Measurements from ENCODE around the gene C1orf210. TPM values are rescaled to one million over a fixed set of nuclear protein-coding genes. Genes with fewer than 3 reads are reported as not detected.

The C1orf210 gene
- total RNA-seq, 1 donor from 2014 or later: not detected

GRCh38 chr1:43300378-43301094, 15.2 kb upstream of the C1orf210 start, which contains the start of gene TIE1:
TIE1 (plus strand) TSS chr1:43300982; CDS start chr1:43301072, 90 bp downstream.
- DNase-seq (ENCODE audit: missing footprints) (no peak), ATAC-seq (peak; percentile 47)
- intact Hi-C loops (cut with DNase I): loop anchor here (5.0 kb wide), 1 partner anchor 67 kb away; the partner anchor contains the start of gene ELOVL1

DNA sequence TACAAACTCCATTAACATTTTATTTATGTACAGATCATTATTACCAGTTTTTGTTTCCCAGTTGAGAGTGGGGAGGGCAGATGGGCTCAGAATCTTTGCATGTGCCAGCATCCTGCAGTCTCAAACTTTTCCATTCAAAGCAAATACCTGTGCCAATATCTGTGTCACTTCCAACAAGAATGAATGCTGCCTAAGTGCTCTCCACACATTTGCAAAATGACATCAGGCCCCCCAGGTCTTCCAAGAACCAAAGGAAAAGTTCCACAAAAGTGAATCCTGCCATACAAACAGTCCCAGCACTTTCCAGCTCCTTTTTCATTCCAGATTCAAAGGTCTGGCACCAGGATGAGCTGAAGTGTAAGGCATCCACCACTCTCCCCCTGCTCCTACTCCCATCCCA, 13.7 kb upstream of the C1orf210 start:
- ATAC-seq (no peak), DNase-seq (ENCODE audit: missing footprints) (no peak)
- intact Hi-C loops (cut with DNase I): no loop called here

GRCh38 chr1:43298055-43298454, 12.7 kb upstream of the C1orf210 start:
- intact Hi-C loops (cut with DNase I): no loop called here

DNA sequence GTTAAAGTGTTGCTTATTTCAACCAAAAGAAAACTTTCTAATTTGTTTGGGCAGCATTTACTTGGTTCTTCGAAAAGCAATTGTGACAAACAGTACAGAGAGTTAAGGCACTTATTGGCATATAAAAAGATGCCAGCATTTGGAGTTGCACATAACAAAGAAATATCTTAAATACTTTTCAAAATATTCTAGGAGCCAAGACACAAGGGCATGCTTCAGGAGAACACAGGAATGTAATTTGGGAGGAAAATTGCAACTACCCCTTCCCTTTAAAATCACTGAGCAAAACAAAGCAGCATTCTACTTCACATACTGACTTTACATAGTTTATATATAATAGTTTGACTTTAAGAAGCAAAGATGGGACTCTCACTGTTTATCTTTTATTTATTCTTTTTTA, 10.8 kb upstream of the C1orf210 start:
- intact Hi-C loops (cut with DNase I): no loop called here
- ATAC-seq: no peak
- no peak for DNase-seq (ENCODE audit: missing footprints)

More at GRCh38 chr1:43298055-43298454, 12.7 kb upstream of the C1orf210 start:
- DNase-seq (ENCODE audit: missing footprints) (no peak), ATAC-seq (no peak)

DNA sequence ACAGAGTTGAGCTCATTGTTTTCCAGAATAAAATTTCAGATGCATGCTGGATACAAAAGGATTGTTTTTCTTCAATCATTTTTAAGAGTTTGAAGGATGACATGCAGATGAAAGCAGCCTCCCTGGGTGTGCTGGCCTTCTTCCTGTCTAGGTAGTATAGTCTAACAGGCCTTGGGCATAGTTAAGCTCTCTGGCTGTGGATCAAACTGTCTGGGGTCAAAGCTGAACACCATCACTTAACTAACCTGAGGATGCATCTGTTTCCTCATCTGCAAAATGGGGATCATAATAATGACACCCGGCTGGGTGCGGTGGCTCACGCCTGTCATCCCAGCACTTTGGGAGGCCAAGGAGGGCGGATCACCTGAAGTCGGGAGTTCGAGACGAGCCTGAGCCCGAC, 9.4 kb upstream of the C1orf210 start:
- intact Hi-C loops (cut with DNase I): no loop called here
- no peak for DNase-seq (ENCODE audit: missing footprints)
- no peak for ATAC-seq

- DNase-seq (ENCODE audit: missing footprints) (no peak), ATAC-seq (no peak)
- intact Hi-C loops (cut with DNase I): no loop called here
Observed at GRCh38 chr1:43293896-43294760, 8.7 kb upstream of the C1orf210 start.

GRCh38 chr1:43293176-43293575, 7.8 kb upstream of the C1orf210 start:
- ATAC-seq: no peak
- no peak for DNase-seq (ENCODE audit: missing footprints)
- intact Hi-C loops (cut with DNase I): no loop called here

- intact Hi-C loops (cut with DNase I): no loop called here
- ATAC-seq: no peak
- DNase-seq (ENCODE audit: missing footprints): no peak
Observed at GRCh38 chr1:43292679-43293078, 7.3 kb upstream of the C1orf210 start.

DNA sequence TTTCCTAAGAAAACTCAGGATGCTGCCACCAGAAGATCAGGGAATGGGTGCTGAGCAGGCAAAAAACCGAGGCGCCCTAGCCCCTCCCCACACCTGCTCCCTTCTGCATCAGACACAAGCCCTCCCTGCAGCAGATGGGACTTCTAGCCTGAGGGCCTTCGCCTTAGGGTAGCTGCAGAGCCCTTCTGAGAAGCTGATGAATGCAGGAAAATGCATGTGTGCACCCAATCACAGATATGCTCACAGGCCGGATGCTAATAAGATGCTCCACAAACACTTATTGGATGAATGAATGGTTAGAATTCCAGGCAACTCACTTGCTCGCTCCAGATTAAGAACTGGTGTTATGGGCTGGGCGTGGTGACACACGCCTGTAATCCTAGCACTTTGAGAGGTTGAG, 6.8 kb upstream of the C1orf210 start:
- DNase-seq (ENCODE audit: missing footprints) (no peak), ATAC-seq (no peak)
- intact Hi-C loops (cut with DNase I): no loop called here

DNA sequence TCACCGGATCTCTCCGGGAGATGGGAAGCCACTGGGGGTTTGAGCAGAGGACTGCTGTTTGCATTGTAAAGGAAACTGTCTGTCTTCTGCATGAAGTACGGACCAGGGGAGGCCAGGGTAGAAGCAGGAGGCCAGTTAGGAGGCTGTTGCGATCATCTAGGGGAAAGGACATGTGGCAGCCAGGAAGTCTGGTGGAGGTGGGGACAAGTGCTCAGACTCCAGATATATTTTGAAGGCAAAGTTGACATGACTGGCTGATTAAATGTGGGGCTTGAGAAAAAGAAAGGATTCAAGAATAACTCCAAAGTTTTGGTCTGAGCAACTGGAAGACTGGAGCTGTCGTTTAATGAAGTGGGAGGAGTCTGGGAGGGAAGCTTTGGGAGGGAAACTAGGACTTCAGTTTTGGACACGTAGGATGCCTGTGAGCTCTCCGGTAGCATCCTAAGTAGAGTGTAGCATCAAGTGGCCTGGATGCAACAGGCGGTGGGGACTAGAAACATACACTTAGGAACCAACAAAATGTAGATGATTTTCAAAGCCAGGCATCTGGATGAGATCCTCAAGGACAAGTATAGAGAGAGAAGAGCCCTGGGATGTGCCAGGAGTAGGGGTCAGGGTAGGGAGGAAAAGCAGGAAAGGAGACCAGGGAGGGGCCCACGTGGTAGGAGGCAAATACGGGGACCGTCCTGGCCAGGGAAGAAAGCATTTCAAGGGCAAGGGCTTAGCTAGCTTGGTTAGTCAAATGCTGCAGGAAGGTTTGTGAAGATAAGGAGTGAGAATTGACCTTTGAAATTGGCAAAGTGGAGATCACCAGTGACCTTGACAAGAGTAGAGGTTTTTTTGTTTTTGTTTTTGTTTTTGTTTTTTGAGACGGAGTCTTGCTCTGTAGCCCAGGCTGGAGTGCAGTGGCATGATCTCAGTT, 3.7 kb upstream of the C1orf210 start:
- intact Hi-C loops (cut with DNase I): no loop called here
- no peak for ATAC-seq
- no peak for DNase-seq (ENCODE audit: missing footprints)

DNA sequence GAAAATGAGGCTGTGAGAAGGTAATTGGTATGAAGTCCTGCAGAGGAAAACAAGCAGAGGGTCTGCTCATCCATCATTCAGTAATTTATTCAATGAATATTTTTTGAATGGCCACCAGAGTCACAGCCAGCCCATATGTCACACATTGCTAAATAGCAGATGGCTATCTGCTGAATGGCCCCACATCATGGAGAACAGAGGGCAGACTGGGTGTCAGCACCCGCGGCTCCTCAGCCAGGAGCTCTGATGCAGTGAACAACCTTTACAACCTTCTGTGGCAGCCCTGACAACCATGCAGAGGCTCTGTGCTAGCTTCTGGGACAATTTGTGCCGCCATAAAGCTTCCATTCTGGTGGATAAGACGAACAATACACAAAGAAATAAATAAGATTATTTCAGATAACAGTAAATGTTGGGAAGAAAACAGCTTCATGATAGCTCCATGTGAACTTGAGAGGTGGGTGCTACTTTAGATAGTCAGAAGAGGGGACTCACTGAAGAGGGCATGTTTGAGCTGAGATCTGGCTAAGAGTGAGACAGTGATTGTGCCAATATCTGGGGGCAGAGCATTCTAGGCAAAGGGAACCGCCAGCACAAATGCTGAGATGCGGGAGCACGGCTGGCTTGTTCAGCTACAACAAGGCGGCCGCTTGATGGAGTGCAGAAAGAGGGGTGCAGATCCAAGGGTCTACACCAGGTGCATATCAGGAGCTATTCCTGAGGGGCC, 2.8 kb upstream of the C1orf210 start:
- ATAC-seq: no peak
- intact Hi-C loops (cut with DNase I): no loop called here
- no peak for DNase-seq (ENCODE audit: missing footprints)

GRCh38 chr1:43286533-43286932, 1.2 kb upstream of the C1orf210 start:
- DNase-seq (ENCODE audit: missing footprints) (no peak), ATAC-seq (no peak)
- intact Hi-C loops (cut with DNase I): no loop called here

DNA sequence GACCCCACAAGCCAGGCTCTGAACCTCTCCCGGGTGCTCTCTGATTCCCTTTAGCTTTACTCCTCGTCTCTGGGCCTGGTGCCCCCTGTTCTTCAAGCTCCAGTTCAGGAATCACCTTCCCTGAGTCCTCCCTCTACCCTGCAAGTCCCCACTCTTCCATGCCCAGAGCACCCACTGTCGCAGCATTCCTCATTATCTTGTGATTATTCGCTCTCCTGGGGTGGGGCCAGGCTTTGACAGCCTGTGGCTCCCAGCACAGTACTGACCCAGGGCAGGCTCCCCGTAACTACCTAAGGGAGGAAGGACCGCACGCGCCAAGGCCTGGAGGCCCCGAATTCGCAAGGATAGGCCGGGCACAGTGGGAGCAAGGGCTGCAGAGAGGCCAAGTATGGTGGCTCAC, 734 bp upstream of the C1orf210 start:
- intact Hi-C loops (cut with DNase I): no loop called here
- no peak for ATAC-seq

GRCh38 chr1:43284546-43285110, 753 bp downstream of the C1orf210 start:
- no peak for DNase-seq (ENCODE audit: missing footprints)
- intact Hi-C loops (cut with DNase I): no loop called here
- no peak for ATAC-seq

More for the DNA sequence above, 734 bp upstream of the C1orf210 start:
- DNase-seq (ENCODE audit: missing footprints): no peak

GRCh38 chr1:43284065-43284464, 1.3 kb downstream of the C1orf210 start:
- intact Hi-C loops (cut with DNase I): no loop called here
- ATAC-seq (no peak), DNase-seq (ENCODE audit: missing footprints) (no peak)

- intact Hi-C loops (cut with DNase I): no loop called here
- no peak for ATAC-seq
- no peak for DNase-seq (ENCODE audit: missing footprints)
Observed at GRCh38 chr1:43282220-43283195, 2.9 kb downstream of the C1orf210 start.

GRCh38 chr1:43280692-43281091, 4.7 kb downstream of the C1orf210 start:
- ATAC-seq (no peak), DNase-seq (ENCODE audit: missing footprints) (no peak)
- intact Hi-C loops (cut with DNase I): no loop called here
